ENCODE data around the gene DSC1.

- TF ChIP-seq, protein P1, sequence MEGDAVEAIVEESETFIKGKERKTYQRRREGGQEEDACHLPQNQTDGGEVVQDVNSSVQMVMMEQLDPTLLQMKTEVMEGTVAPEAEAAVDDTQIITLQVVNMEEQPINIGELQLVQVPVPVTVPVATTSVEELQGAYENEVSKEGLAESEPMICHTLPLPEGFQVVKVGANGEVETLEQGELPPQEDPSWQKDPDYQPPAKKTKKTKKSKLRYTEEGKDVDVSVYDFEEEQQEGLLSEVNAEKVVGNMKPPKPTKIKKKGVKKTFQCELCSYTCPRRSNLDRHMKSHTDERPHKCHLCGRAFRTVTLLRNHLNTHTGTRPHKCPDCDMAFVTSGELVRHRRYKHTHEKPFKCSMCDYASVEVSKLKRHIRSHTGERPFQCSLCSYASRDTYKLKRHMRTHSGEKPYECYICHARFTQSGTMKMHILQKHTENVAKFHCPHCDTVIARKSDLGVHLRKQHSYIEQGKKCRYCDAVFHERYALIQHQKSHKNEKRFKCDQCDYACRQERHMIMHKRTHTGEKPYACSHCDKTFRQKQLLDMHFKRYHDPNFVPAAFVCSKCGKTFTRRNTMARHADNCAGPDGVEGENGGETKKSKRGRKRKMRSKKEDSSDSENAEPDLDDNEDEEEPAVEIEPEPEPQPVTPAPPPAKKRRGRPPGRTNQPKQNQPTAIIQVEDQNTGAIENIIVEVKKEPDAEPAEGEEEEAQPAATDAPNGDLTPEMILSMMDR (IDR thresholded peaks at IDR 0.05; ENCODE audit: control extremely low read depth in 1 of 3, insufficient read depth in 1 of 3, low read depth in 1 of 3, low read length in 3 of 3): no peak
- no peak for TF ChIP-seq RAD21 (IDR thresholded peaks at IDR 0.05 in 1 of 2, conservative IDR thresholded peaks at IDR 0.05 in 1 of 2; ENCODE audit: low read depth in 2 of 2, low read length in 2 of 2)
- TF ChIP-seq RFX5 (IDR thresholded peaks at IDR 0.05; ENCODE audit: borderline replicate concordance, low read depth, low read length): no peak
- TF ChIP-seq EP300 (IDR thresholded peaks at IDR 0.05; ENCODE audit: borderline replicate concordance in 1 of 2, low read depth in 2 of 2, low read length in 2 of 2): no peak
- TF ChIP-seq GABPA (IDR thresholded peaks at IDR 0.05; ENCODE audit: borderline replicate concordance, insufficient read depth, low read length): no peak
- TF ChIP-seq MAFK (IDR thresholded peaks at IDR 0.05; ENCODE audit: low read depth, low read length): no peak
- TF ChIP-seq POLR2A (IDR thresholded peaks at IDR 0.05; ENCODE audit: control extremely low read depth in 1 of 2, low read depth in 2 of 2, low read length in 2 of 2): no peak
- TF ChIP-seq TAF1 (IDR thresholded peaks at IDR 0.05; ENCODE audit: low read depth, low read length): no peak
- TF ChIP-seq EZH2 (IDR thresholded peaks at IDR 0.05; ENCODE audit: low read depth, low read length, severe bottlenecking): no peak
- no peak for TF ChIP-seq ATF2 (IDR thresholded peaks at IDR 0.05; ENCODE audit: low read length)
These were observed 5.6 kb downstream of the DSC1 start for GRCh38 chr18:31156821-31157763.
